KOPT-K1 (cell line): ENCODE measurements around the gene PCDHGC5.

Experiments
- H3K27ac ChIP-seq: fragments of 200-600 bp; sonication (generic); 2 replicates; pipeline ENCODE4 v1.5.1; 2016; ENCODE audit warnings: antibody characterized with exemption, mild to moderate bottlenecking, low read depth, low read length; ENCODE audit not compliant: poor library complexity, severe bottlenecking
- H3K36me3 ChIP-seq: fragments of 200-600 bp; sonication (generic); 2 replicates; pipeline ENCODE4 v1.5.1; 2017; ENCODE audit warnings: antibody characterized with exemption, mild to moderate bottlenecking, low read length, moderate library complexity; ENCODE audit not compliant: insufficient read depth
- H3K9me3 ChIP-seq: fragments of 200-600 bp; sonication (generic); 2 replicates; pipeline ENCODE4 v1.5.1; 2017; ENCODE audit warnings: antibody characterized with exemption, low read length, mild to moderate bottlenecking; ENCODE audit not compliant: insufficient read depth, poor library complexity, severe bottlenecking

The PCDHGC5 gene

DNA sequence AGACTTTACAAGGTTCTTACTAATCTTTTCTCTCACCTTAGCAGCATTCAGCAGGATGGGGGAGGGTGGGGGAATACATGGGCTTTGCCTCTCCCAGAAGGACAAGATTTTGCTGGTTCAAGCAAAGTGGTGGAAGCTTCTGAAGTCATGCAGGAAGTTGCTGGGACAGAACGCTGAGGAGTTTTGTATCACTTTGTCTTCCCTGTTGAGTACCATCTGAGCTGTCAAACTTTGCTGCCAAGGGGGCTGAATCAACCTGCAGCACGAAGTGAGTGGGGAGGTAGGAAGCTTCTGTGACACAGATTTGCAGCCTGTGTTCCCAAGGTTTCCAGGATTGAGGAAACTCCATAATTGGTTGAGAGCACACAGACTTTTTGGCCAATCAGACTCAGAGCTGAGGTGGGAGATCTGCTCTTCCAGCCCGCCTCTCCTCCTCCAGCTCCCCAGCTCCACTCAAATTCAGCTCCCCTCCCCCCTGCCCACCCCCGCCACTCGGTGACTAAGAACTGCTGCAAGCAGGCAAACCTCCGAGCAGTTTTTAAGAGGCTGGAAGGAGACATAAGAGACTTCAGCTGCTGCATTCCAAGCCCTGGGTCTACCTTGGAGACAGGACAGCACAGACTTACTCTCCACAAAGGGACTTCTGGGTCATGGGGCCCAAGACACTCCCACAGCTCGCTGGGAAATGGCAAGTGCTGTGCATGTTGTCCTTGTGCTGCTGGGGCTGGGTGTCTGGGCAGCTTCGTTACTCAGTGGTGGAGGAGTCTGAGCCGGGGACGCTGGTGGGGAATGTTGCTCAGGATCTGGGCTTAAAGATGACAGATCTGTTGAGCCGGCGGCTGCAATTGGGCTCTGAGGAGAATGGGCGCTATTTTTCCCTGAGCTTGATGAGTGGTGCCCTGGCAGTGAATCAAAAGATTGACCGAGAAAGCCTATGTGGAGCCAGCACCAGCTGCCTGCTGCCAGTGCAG, at the start of gene PCDHGC5:
Gene PCDHGC5, plus strand, starts transcription at position 491 of the 971 bp plus-strand sequence. Its CDS starts 160 bp downstream, at position 651.
- peaks cover 8% of the 10 kb centered on the region for H3K9me3 ChIP-seq
- no peak within 1 kb of the TSS for H3K27ac ChIP-seq
- H3K36me3 ChIP-seq = no peaks in the 10 kb centered on the region

DNA sequence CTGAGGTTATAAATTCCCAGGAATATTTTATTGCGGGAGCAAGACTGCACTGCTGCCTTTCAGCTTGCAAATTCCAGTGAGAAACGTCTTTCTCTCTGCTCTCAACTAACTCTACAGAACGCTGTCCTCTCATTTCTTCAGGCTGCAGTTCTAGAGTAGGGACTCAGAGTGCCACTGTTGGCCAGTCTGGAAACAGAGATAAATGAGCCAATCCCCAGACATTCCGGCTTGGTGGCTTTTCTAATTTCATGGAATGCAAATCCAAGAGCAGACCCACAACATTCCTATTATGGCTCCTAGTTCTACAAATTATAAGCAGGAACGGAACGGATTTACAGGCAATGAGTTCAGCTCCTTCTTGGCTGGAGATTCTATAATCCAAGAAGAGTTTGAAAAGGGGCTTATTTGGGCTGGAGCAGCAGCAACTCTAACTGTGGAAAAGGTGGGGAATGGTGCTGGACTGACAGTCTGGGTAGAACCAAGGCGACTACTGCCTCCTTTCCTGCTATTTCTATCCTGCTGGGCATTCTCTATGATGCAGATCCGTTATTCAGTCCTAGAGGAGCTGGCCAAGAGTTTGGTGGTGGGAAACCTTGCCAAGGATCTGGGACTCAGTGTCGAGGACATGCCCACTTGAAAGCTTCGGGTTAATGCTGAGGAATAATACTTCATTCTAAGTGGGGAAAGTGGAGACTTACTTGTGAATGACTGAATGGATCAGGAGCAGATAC, 49.3 kb upstream of the PCDHGC5 start:
- H3K9me3 ChIP-seq = peaks cover 5% of the 10 kb centered on the region
- no peak overlapping the region for H3K27ac ChIP-seq
- H3K36me3 ChIP-seq = no peaks in the 10 kb centered on the region

DNA sequence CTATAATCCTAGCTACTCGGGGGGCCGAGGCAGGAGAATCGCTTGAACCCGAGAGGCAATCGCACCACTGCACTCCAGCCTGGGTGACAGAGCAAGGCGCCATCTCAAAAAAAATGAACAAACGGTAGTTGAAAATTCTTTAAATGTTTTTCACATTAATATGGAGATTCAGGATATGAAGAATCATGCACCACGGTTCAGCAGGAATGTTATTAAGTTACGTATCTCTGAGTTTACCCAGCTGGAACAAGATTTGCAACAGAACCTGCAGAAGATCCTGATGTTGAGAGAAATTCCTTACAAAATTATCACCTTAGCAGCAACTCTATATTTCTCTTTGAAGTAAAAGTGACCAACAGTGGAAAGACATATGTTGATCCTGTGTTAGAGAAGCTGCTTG, 48.5 kb upstream of the PCDHGC5 start:
- Histone ChIP-seq H3K9me3 (peaks cover 5% of the 10 kb centered on the region), H3K36me3 (no peaks in the 10 kb centered on the region), H3K27ac (no peak overlapping the region)

GRCh38 chr5:141441571-141442170, 47.2 kb upstream of the PCDHGC5 start:
- Histone ChIP-seq H3K9me3 (peaks cover 5% of the 10 kb centered on the region), H3K27ac (no peak overlapping the region), H3K36me3 (no peaks in the 10 kb centered on the region)

GRCh38 chr5:141465351-141465750, 23.5 kb upstream of the PCDHGC5 start:
- Histone ChIP-seq H3K36me3 (no peaks in the 10 kb centered on the region), H3K27ac (no peak overlapping the region), H3K9me3 (no peaks in the 10 kb centered on the region)

GRCh38 chr5:141475625-141476131, 13.2 kb upstream of the PCDHGC5 start, which contains the start of gene PCDHGC3:
TSS of gene PCDHGC3 (plus strand) at chr5:141475966. CDS start at chr5:141476117, 151 bp downstream.
- Histone ChIP-seq H3K36me3 (no peaks in the 10 kb centered on the region), H3K27ac (no peak within 1 kb of the TSS), H3K9me3 (peaks cover 17% of the 10 kb centered on the region)

GRCh38 chr5:141476132-141476911, 12.6 kb upstream of the PCDHGC5 start:
- Histone ChIP-seq H3K36me3 (no peaks in the 10 kb centered on the region), H3K9me3 (peaks cover 17% of the 10 kb centered on the region), H3K27ac (no peak overlapping the region)

DNA sequence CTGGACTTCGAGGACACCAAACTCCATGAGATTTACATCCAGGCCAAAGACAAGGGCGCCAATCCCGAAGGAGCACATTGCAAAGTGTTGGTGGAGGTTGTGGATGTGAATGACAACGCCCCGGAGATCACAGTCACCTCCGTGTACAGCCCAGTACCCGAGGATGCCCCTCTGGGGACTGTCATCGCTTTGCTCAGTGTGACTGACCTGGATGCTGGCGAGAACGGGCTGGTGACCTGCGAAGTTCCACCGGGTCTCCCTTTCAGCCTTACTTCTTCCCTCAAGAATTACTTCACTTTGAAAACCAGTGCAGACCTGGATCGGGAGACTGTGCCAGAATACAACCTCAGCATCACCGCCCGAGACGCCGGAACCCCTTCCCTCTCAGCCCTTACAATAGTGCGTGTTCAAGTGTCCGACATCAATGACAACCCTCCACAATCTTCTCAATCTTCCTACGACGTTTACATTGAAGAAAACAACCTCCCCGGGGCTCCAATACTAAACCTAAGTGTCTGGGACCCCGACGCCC, 11.8 kb upstream of the PCDHGC5 start:
- no peaks in the 10 kb centered on the region for H3K36me3 ChIP-seq

GRCh38 chr5:141477815-141478214, 11.1 kb upstream of the PCDHGC5 start:
- Histone ChIP-seq H3K9me3 (peaks cover 17% of the 10 kb centered on the region), H3K36me3 (no peaks in the 10 kb centered on the region), H3K27ac (no peak overlapping the region)

More for the DNA sequence above, 11.8 kb upstream of the PCDHGC5 start:
- H3K27ac ChIP-seq = no peak overlapping the region
- peaks cover 17% of the 10 kb centered on the region for H3K9me3 ChIP-seq

DNA sequence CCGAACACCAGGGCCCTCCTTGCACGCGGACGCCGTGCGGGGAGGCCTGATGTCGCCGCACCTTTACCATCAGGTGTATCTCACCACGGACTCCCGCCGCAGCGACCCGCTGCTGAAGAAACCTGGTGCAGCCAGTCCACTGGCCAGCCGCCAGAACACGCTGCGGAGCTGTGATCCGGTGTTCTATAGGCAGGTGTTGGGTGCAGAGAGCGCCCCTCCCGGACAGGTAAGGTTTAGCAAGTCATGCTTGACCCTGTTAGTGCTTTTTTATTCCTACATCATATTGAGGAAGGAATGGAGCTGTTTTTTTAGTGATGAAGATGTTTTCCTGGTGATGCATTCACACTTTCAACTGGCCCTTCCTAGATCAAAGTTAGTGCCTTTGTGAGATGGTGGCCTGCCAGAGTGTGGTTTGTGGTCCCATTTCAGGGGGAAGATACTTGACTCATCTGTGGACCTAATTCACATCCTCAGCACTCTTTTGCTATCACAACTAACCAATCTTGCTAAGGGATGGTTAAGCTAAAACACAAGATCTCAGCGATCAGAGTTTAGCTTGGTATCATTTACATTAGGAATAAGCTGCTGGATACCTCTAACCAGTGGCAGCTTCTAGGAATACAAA, 10.4 kb upstream of the PCDHGC5 start:
- Histone ChIP-seq H3K36me3 (no peaks in the 10 kb centered on the region), H3K27ac (no peak overlapping the region)

DNA sequence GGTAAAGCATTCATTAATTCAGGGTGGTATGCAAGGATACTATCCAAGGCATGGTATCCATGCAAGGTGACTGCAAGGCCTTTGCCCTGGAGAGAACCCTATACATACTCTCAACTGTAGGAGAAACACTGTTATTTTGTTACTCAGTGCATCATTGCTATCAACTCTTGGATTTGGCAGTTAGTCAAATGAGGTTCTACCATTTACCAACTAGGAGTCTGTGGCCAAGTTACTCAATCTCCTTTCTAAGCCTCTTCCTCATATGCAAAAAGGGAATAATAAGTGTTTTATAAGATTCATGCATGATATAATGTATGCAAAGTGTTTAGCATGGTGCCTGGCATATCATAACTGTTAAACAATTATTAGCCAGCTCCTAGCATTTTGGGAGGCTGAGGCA, 9.1 kb upstream of the PCDHGC5 start:
- no peaks in the 10 kb centered on the region for H3K36me3 ChIP-seq
- H3K9me3 ChIP-seq = peaks cover 17% of the 10 kb centered on the region
- H3K27ac ChIP-seq = no peak overlapping the region

More for the DNA sequence above, 10.4 kb upstream of the PCDHGC5 start:
- peaks cover 17% of the 10 kb centered on the region for H3K9me3 ChIP-seq

DNA sequence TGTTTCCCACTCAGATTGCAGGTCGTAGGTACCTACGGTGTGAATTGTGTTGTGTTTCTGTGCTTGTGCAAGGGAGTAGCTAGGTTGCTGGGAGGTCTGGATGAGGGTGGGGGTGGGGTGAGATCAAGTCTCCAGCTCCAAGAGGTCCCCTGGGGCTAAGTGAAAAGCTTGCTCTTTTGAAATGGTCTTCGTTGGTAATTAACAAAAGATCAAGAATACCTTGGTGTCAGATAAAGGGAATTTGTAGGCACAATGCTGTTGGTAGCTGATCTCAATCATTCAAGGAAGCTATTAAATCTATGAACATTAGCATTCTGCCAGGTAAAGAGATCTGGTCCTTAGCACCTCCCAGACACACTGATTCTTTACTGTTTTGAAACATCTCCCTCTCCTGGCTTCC, 5.0 kb upstream of the PCDHGC5 start:
- Histone ChIP-seq H3K27ac (no peak overlapping the region), H3K9me3 (peaks cover 8% of the 10 kb centered on the region), H3K36me3 (no peaks in the 10 kb centered on the region)

GRCh38 chr5:141484310-141484640, 4.6 kb upstream of the PCDHGC5 start:
- no peak overlapping the region for H3K27ac ChIP-seq
- H3K36me3 ChIP-seq = no peaks in the 10 kb centered on the region
- peaks cover 8% of the 10 kb centered on the region for H3K9me3 ChIP-seq
